Ovary (tissue), 9 donors: ENCODE data around the gene ZNF236. TPM values are rescaled to one million over a fixed set of nuclear protein-coding genes. Genes with fewer than 3 reads are reported as not detected.

Experiments used
- DNase-seq, 5 donors: peaks; one replicate each; pipeline ENCODE4 v3.0.0-alpha.2; 2019 to 2020
- H3K27ac ChIP-seq, 2 donors: fragments of 200-600 bp; one replicate each; pipeline versions ENCODE4 v1.5.1 to v1.8.0; 2019 to 2022
- H3K27me3 ChIP-seq: fragments of 200-600 bp; one replicate; pipeline ENCODE4 v1.8.0; 2022
- H3K36me3 ChIP-seq: fragments of 200-600 bp; sonication (generic); one replicate; pipeline ENCODE4 v1.5.1; 2019
- H3K4me1 ChIP-seq: one replicate; pipeline ENCODE4 v1.8.1; 2013; ENCODE audit warnings: mild to moderate bottlenecking, moderate library complexity; ENCODE audit not compliant: insufficient read depth
- H3K4me3 ChIP-seq: fragments of 200-600 bp; sonication (generic); one replicate; pipeline ENCODE4 v1.5.1; 2017
- H3K9me3 ChIP-seq, 2 donors: fragments of 200-600 bp in 1 of 2; sonication (generic) in 1 of 2; one replicate each; pipeline versions ENCODE4 v1.5.1 to v1.8.1; 2013 to 2019; ENCODE audit warnings: mild to moderate bottlenecking in 1 of 2, moderate library complexity in 1 of 2
- CTCF ChIP-seq, 3 donors: fragments of 450-650 bp in 2 of 3; fragments of 200-600 bp in 1 of 3; IDR thresholded peaks; one replicate each; pipeline versions ENCODE4 v1.5.1 to v1.8.0; 2016 to 2022; ENCODE audit warnings: antibody characterized with exemption in 3 of 3, mild to moderate bottlenecking in 1 of 3
- EP300 ChIP-seq: sonication (generic); formaldehyde crosslinking; IDR thresholded peaks from one replicate; pipeline ENCODE4 v1.6.1; 2017; ENCODE audit warnings: antibody characterized with exemption
- POLR2A ChIP-seq: fragments of 450-650 bp; IDR thresholded peaks from one replicate; pipeline ENCODE4 v1.6.1; 2017; ENCODE audit warnings: antibody characterized with exemption, mild to moderate bottlenecking, moderate library complexity
- WGBS, 3 donors: extraction: QIAGEN DNeasy Blood & Tissue Kit in 1 of 3; methylation state at CpG; one replicate each; pipeline versions ENCODE4 v1.1.5 to v1.1.7; 2013 to 2017; 5-methylcytosine and 5-hydroxymethylcytosine counted together
- intact Hi-C, 4 donors: fragments of 100-400 bp; cut with DNase I; formaldehyde crosslinking; loops; one replicate each; pipeline versions ENCODE4 v1.11.0 to v1.15.1; 2022 to 2023
- polyA plus RNA-seq, 2 donors: library from polyadenylated mRNA; stranded (reverse); fragments of 200-250 nt in 1 of 2; fragments of 350-450 nt in 1 of 2; fragmentation: Illumina TruSeq in 1 of 2; extraction: RNeasy Lipid Tissue Mini Kit (QIAGEN cat#74804) in 1 of 2; gene quantifications; one replicate each; pipeline ENCODE4 v1.2.3, GENCODE V29; 2013 to 2014
- total RNA-seq, 7 donors: library from RNA; depleted of rRNA in 2 of 7; stranded (reverse); fragments of >200 nt in 2 of 7; fragmentation: NEBNext Ultra II Directional in 3 of 7; extraction: Animal tissue kit (Norgen Biotek cat#: 25700) in 3 of 7; gene quantifications; one replicate each; pipeline versions ENCODE4 v1.1.0 to v1.2.4, GENCODE V29; 2016 to 2023
- donor health status: DM: no; HTN: no; CAD: no; lungs with moderate emphysema.
- donor health status: DM: no; HTN: no; CAD: no.
- donor health status: Bipolar disorder and iron deficiency.
- donor health status: DM: yes; HTN: yes; CAD: no.
- donor health status: DM: no; HTN: no; CAD: no.
- donor health status: DM: yes; HTN: yes; CAD: no.

ZNF236 gene
- total and polyA plus RNA-seq, 9 donors: 3.9 to 30.3 (median 24.1) TPM

GRCh38 chr18:76866666-76867065 is 44.3 kb downstream of the ZNF236 start:
- no peak overlapping the region for H3K27ac ChIP-seq
- intact Hi-C loops: no loop called here
- TF ChIP-seq POLR2A: no peak
- no peak for TF ChIP-seq EP300
- TF ChIP-seq CTCF (IDR thresholded peaks at IDR 0.05): no peak
- WGBS, 3 donors: 75 to 83% (median 78%) methylated on average over 9 of the region's 9 CpGs
- no peaks in the 10 kb centered on the region for H3K9me3 ChIP-seq
- no peak overlapping the region for H3K4me3 ChIP-seq
- no peaks in the 10 kb centered on the region for H3K4me1 ChIP-seq
- no peak for DNase-seq
- H3K27me3 ChIP-seq: no peaks in the 10 kb centered on the region
- H3K36me3 ChIP-seq: no peaks in the 10 kb centered on the region

GRCh38 chr18:76873311-76873710 is 51.0 kb downstream of the ZNF236 start:
- Histone ChIP-seq H3K4me1 (no peaks in the 10 kb centered on the region), H3K27ac (no peak overlapping the region), H3K36me3 (no peaks in the 10 kb centered on the region), H3K9me3 (no peaks in the 10 kb centered on the region), H3K27me3 (no peaks in the 10 kb centered on the region), H3K4me3 (no peak overlapping the region)
- TF ChIP-seq CTCF (IDR thresholded peaks at IDR 0.05): no peak
- TF ChIP-seq EP300: no peak
- TF ChIP-seq POLR2A: no peak
- intact Hi-C loops: loop anchor here in 1 of 4 donors (10.0 kb wide), 1 partner anchor 69 kb away; no protein-coding TSS in a partner anchor
- no peak for DNase-seq
- WGBS, 3 donors: 87 to 93% (median 92%) methylated on average over 6 of the region's 6 CpGs

DNA sequence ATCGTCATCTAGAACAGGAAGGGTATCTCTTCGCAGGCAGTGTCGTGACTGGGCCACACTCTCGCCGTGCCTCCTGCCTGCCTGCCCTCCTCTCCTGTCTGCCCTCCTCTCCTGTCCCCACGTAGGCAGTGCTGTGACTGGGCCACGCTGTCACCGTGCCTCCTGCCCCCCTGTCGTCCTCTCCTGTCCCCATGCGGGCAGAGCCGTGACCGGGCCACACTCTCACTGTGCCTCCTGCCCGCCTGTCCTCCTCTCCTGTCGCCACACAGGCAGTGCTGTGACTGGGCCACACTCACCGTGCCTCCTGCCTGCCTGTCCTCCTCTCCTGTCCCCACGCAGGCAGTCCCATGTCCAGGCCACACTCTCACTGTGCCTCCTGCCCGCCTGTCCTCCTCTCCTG is 51.4 kb downstream of the ZNF236 start:
- DNase-seq: no peak
- intact Hi-C loops: loop anchor here in 1 of 4 donors (10.0 kb wide), 1 partner anchor 69 kb away; no protein-coding TSS in a partner anchor
- Histone ChIP-seq H3K9me3 (no peaks in the 10 kb centered on the region), H3K4me1 (no peaks in the 10 kb centered on the region), H3K4me3 (no peak overlapping the region), H3K27me3 (no peaks in the 10 kb centered on the region), H3K27ac (no peak overlapping the region), H3K36me3 (no peaks in the 10 kb centered on the region)
- TF ChIP-seq CTCF (IDR thresholded peaks at IDR 0.05) (no peak), POLR2A (no peak), EP300 (no peak)
- WGBS, 3 donors: 94% methylated on average over 17 of the region's 17 CpGs

DNA sequence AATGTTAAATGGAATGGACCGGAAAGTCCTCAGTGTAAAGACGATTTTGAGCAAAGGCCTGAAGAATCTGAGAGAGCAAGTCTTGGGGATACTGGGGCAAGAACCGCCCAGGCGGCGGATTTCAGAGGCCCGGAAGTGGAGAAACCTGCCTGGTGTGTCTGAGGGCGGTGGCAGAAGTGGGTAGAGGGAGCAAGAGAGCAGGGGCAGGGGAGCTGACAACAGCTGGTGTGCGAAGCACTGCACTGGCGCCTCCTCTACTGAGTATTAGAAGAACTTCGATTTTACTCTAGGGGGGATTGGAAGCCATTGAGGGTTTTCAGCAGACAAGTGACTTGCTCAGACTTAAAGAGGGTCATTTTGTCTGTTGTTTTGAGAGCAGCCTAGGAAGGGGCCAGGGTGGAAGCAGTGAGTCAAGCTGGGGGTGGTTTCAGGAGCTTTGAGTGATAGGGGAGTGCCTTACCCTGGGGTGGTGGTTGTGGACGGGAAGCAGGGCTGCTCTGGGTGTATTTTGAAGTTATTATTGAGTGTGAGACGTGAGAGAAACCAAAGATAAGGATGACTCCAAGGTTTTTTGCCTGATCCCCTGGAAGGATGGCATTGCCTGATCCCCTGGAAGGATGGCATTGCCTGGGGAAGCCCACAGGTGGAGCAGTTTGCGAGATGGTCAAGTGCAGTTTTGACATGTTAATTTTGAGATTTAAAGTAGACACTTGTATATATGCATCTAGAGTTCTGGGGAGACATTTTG is 52.5 kb downstream of the ZNF236 start:
- intact Hi-C loops: loop anchor here in 1 of 4 donors (10.0 kb wide), 1 partner anchor 70 kb away; no protein-coding TSS in a partner anchor
- Histone ChIP-seq H3K27ac (no peak overlapping the region), H3K27me3 (no peaks in the 10 kb centered on the region), H3K9me3 (no peaks in the 10 kb centered on the region), H3K36me3 (no peaks in the 10 kb centered on the region), H3K4me3 (no peak overlapping the region), H3K4me1 (no peaks in the 10 kb centered on the region)
- WGBS, 3 donors: 89 to 94% (median 93%) methylated on average over 13 of the region's 13 CpGs
- TF ChIP-seq POLR2A (no peak), CTCF (IDR thresholded peaks at IDR 0.05) (no peak), EP300 (no peak)
- no peak for DNase-seq
